Frontal cortex (tissue), 4 donors: ENCODE measurements around the gene POFUT2. TPM values are rescaled to one million over a fixed set of nuclear protein-coding genes. Genes with fewer than 3 reads are reported as not detected.
"Not testable (repeated sequence)": the region's sequence is repeated elsewhere in the genome, so short reads cannot be mapped to it uniquely, and the experiment has no call there.

Experiments used
- DNase-seq, 2 donors: peaks; one replicate each; pipeline ENCODE4 v3.0.0; 2012; ENCODE audit warnings: low spot score in 2 of 2
- FAIRE-seq: peaks from 2 replicates; lab custom pipeline; 2012; peaks lifted over from hg19 to GRCh38; lab: Jason Lieb, UNC
- total RNA-seq: library from RNA; depleted of rRNA; stranded (reverse); fragments of >200 nt; gene quantifications from one replicate; pipeline ENCODE4 v1.2.3, GENCODE V29; 2014
- donor health status: control.
- donor health status: control.
- donor health status: control.

The POFUT2 gene
- total RNA-seq, 1 donor from 2014 or later, result 11.0 TPM

- FAIRE-seq (no peak), DNase-seq (no peak)
Measured at GRCh38 chr21:45326891-45327440, 39.3 kb upstream of the POFUT2 start.

GRCh38 chr21:45326169-45326851, 38.6 kb upstream of the POFUT2 start:
- FAIRE-seq, result no peak
- DNase-seq, result peak in 1 of 2 donors; percentile 79

- FAIRE-seq (no peak), DNase-seq (no peak)
Measured at GRCh38 chr21:45325206-45326168, 37.8 kb upstream of the POFUT2 start.

GRCh38 chr21:45324489-45325205, 37.0 kb upstream of the POFUT2 start:
- FAIRE-seq, result no peak
- no peak for DNase-seq

DNA sequence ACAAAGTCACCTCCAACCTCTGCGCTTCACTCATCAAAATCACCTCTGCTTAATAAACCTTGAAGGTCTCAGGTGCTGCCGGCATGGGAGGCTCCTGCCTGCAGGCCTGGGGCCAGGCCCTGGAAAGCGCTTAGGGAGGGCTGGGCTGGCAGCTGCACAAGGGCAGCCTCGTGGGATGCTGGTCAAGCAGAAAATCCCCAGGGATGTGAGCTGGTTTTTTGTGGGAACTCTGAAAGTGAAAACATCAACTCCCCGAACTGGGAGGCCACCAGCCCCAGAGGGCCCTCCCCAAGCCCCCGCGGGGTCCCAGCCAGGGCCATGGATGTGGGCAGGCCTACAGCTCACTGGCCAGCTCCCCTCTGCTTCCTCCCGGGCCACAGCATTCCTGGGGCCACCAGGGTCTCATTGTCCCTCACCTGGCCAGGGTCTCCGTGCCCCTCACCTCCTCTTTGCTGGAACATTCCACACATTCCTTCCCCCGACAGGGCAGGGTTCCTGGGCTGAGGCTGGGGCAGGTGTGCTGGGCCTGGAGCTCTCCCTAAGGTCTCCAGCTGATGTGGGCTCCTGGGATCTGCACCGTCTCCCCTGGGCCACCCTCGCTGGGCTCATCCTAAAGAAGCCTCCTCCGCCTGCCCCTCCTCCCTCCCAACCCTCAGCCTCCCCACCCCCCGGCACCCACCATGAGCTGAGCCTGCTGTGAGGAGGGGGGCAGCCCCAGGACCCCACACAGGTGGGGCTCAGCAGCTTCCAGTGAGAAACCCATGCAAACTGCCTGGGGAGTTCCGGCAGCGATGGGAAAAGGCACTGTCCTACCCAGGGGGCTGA, 36.0 kb upstream of the POFUT2 start:
- FAIRE-seq (no peak), DNase-seq (no peak)

DNA sequence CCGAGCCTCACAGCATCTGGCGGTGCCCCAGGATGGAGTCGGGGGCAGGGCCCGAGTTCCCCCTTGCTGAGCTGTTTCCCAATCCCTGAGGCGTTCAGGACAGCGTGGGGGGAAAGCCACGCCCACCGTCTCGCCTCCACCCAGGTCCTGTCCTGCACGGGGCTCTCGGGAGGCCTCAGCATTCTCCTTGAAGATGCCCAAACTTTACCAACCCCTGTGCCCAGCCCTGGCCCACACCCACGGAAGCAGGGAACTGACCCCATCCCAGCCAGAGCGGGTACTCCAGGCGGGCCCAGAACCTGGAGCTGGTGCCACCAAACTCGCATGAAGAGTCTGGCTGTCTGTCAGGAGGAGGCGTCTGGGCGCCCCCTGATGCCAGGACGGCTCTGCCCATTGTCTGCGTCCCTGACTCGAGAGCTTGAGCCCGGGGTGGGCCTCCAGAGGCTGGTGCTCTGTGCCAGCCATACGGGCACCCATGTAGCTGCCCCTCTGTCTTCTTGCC, 35.3 kb upstream of the POFUT2 start:
- FAIRE-seq, result no peak
- no peak for DNase-seq

GRCh38 chr21:45322231-45322959, 34.7 kb upstream of the POFUT2 start:
- FAIRE-seq (no peak), DNase-seq (no peak)

GRCh38 chr21:45320261-45321025, 32.7 kb upstream of the POFUT2 start:
- DNase-seq, result no peak

DNA sequence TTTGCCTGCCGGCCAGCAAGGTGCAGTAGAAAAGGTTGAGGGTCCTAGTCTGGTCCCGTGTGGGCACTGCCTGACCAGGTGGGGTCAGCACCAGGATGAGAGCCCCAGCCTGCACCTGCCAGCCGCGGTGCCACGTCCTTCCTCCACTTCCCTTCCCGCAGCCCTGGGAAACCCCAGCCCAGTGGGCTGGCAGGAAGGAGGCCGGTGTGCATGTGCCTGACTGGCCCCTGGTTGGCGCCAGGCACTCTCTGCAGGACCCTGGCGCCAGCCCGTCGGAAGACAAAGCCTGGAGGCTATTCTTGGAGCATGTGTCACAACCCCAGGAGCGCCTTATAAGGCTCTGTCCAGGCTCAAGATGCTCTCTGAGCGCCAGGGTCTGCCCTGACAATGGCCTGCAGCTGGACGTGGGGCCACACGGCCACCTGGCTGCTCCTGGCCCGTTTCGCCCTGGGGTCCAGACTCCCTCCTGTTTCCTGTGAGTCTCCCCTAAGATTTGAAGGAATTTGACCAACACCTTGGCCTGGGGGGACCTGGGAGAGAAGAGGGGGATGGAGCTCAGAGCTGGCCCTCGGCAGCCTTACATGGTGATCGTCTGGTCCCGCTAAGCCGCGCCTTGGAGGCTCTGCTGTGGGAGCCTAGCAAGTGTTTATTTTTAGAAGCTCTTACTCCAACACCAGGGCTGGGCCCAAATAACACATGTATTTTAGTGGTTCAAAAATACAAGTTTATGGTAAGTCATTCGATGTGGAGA, 31.9 kb upstream of the POFUT2 start:
- FAIRE-seq (no peak), DNase-seq (no peak)

More at GRCh38 chr21:45320261-45321025, 32.7 kb upstream of the POFUT2 start:
- FAIRE-seq, result no peak

GRCh38 chr21:45318556-45319404, 31.1 kb upstream of the POFUT2 start:
- DNase-seq, result no peak
- FAIRE-seq, result no peak

DNA sequence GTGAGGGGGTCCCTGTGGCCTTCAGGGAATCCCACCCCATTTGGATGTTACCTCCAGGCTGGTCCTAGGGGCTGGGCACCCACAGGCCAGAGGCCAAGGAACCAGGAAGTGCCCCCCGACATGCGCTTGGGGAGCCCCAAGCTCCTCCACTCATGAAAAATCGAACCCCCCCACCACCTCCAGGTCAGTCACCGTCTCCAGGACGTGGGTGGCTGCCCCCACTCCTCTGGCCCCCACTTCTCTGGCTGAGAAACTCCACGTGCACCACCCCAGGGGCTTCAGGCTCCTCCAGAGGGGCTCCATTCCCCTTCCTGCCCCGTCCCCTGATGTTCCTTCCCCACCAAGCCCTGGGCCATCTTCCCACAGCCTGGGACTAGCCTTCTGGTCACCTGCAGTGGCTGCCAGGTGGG, 30.5 kb upstream of the POFUT2 start:
- FAIRE-seq (no peak), DNase-seq (no peak)

DNA sequence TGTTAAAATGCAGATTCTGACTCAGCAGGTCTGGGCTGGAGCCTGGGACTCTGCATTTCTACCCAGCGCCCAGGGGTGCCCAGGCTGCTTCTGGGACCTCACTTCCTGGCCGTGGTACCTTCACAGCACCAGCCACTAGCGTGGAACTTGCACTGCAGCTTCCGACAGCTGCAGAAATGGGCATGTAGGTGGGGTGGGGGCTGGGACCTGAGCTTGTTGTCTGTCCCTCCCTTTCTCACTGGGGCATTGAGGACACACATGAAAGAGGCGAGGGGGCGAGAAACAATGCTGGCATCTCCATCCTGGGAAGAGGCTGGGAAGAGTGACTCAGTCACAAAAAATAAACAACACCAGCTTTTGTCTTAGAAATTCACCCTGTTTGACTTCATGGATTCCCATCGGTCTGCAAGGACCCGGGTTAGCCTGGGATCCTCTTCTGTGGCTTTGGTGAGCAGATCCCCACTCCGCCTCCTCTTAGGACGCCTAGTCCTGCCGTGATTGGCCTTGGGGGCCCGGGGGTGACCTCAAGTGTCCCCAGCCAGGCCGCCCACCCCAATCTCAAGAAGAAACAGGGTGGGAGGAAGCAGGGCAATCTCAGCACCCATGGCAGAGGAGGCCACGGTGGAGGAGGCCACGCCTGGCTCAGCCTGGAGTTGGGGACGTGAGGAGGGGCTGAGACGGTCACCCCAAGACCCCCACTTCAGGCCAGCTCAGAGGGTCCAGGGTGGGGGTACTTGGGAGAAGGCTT, 29.9 kb upstream of the POFUT2 start:
- DNase-seq, result no peak
- no peak for FAIRE-seq

GRCh38 chr21:45316871-45317397, 29.2 kb upstream of the POFUT2 start:
- DNase-seq, result no peak
- no peak for FAIRE-seq

DNA sequence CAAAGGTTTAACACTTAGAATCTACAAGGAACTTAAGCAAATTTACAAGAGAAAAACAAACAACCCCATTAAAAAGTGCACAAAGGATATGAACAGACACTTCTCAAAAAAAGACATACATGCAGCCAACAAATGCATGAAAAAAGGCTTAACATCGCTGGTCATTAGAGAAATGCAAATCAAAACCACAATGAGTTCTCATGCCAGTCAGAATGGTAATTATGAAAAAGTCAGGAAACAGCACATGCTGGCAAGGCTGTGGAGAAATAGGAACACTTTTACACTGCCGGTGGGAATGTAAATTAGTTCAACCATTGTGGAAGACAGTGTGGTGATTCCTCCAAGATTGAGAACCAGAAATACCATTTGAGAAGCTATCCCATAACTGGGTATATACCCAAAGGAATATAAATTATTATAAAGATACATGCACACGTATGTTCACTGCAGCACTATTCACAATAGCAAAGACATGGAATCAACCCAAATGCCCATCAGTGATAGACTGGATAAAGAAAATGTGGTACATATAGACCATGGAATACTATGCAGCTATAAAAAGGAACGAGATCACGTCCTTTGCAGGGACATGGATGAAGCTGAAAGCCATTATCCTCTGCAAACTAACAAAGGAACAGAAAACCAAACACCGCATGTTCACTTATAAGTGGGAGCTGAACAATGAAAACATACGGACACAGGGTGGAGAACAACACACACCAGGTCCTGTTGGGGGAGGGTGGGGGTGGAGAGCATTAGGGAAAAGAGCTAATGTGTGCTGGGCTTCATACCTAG, 28.2 kb upstream of the POFUT2 start:
- not testable (repeated sequence) for FAIRE-seq, DNase-seq
